Endothelial cell (in vitro differentiated cells): ENCODE results near the gene TMEM43. TPM values are rescaled to one million over a fixed set of nuclear protein-coding genes. Genes with fewer than 3 reads are reported as not detected.

Source experiments
- DNase-seq: peaks from one replicate; pipeline ENCODE4 v3.0.0; 2021; ENCODE audit warnings: low spot score
- H3K27ac Mint-ChIP-seq: one replicate; pipeline ENCODE4 v1.8.0; 2021; ENCODE audit warnings: mixed read lengths, inconsistent platforms; ENCODE audit not compliant: unreplicated experiment
- H3K27me3 Mint-ChIP-seq: one replicate; pipeline ENCODE4 v1.8.0; 2021; ENCODE audit warnings: mild to moderate bottlenecking, moderate library complexity, mixed read lengths, inconsistent platforms; ENCODE audit not compliant: unreplicated experiment
- H3K36me3 Mint-ChIP-seq: one replicate; pipeline ENCODE4 v1.8.0; 2021; ENCODE audit warnings: mild to moderate bottlenecking, low read depth, mixed read lengths, inconsistent platforms; ENCODE audit not compliant: unreplicated experiment
- H3K4me1 Mint-ChIP-seq: one replicate; pipeline ENCODE4 v1.8.0; 2021; ENCODE audit warnings: mild to moderate bottlenecking, mixed read lengths, inconsistent platforms; ENCODE audit not compliant: unreplicated experiment
- H3K4me3 Mint-ChIP-seq: one replicate; pipeline ENCODE4 v1.8.0; 2021; ENCODE audit warnings: mild to moderate bottlenecking, mixed read lengths, inconsistent platforms; ENCODE audit not compliant: unreplicated experiment
- H3K9me3 Mint-ChIP-seq: one replicate; pipeline ENCODE4 v1.8.0; 2021; ENCODE audit warnings: mixed read lengths, inconsistent platforms; ENCODE audit not compliant: unreplicated experiment
- CTCF ChIP-seq: fragments of 200-600 bp; sonication (generic); IDR thresholded peaks from one replicate; pipeline ENCODE4 v1.5.0; 2021; ENCODE audit warnings: antibody characterized with exemption; ENCODE audit not compliant: unreplicated experiment
- total RNA-seq: library from RNA; stranded (reverse); fragmentation: NEBNext Ultra II Directional; extraction: Animal tissue kit (Norgen Biotek cat#: 25700); gene quantifications from one replicate; pipeline ENCODE4 v1.2.1, GENCODE V29; 2021; ENCODE audit not compliant: unreplicated experiment

The TMEM43 gene
- total RNA-seq, 1 donor from 2014 or later: 31.9 TPM

DNA sequence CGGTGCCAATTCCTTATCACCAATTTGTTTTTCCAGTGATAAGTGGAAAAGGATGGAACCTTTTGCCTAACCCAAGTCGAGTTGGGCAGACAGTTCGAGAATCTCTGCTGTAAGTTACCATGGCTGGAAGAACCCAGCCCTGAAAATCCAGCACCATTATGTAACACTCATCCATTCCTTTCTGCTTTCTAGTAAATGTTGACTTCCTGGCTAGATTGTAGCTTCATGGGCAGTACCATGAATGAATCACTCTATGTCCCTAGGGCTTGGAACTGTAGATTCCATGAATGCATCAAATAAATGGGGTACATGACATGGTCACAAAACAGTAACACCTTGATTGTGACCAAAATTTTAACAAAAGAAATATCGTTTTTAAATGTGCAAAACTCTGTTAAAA, 14.2 kb upstream of the TMEM43 start:
- Mint-ChIP-seq H3K36me3 (peaks cover 6% of the 10 kb centered on the region), H3K27me3 (peaks cover 2% of the 10 kb centered on the region), H3K4me3 (no peak overlapping the region), H3K27ac (no peak overlapping the region), H3K9me3 (no peaks in the 10 kb centered on the region), H3K4me1 (no peaks in the 10 kb centered on the region)
- TF ChIP-seq CTCF: no peak
- DNase-seq: no peak

GRCh38 chr3:14113965-14114635, 10.8 kb upstream of the TMEM43 start:
- Mint-ChIP-seq H3K9me3 (no peaks in the 10 kb centered on the region), H3K27me3 (peaks cover 2% of the 10 kb centered on the region), H3K4me1 (peaks cover 3% of the 10 kb centered on the region), H3K27ac (no peak overlapping the region), H3K4me3 (no peak overlapping the region), H3K36me3 (peaks cover 6% of the 10 kb centered on the region)
- DNase-seq: no peak
- no peak for TF ChIP-seq CTCF

DNA sequence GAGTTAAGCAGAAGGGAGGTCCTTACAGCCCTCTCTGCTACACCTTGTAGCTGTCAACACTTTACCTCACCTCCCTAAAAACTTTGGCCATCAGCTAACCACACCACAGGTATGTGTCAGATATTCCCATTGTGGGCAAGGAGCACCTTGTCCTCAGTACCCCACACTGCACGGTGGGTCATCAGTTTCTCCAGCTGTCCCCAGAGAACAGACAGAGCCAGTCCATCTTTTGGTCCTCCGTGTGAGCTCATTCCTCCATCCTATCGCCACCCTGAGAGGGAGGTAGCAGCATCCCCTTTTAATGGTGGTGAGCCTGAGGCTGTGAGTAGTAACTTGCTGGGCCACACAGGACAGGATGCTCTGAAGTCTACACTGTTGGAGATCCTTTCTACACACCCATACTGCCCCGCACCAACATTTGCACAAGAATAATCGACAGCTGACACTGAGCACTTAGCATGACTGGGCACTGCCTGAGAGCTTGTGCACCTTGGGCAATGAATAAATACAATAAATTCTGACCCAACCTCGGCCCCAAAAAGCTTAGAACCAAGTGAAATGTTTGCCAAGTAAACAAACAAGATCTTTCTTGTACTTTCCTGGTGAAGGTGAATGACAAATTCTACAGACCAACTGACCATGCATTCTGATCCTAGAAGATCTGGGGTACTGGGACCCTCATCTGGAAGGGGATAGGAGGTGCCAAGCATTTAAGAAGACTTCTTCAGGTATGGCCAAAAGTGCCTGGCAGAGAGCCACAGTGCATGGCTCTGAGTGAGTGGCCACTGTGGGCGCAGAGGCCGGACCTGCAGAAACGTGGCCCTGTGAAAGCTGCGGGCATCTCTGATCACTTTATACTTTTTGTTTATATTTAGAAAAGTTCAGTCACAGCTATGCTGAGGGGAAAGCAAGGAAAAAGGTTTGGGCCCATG, 7.1 kb upstream of the TMEM43 start:
- H3K27me3 Mint-ChIP-seq: peaks cover 8% of the 10 kb centered on the region
- no peak for DNase-seq
- H3K4me3 Mint-ChIP-seq: no peak overlapping the region
- TF ChIP-seq CTCF: no peak
- H3K9me3 Mint-ChIP-seq: no peaks in the 10 kb centered on the region
- peaks cover 22% of the 10 kb centered on the region for H3K4me1 Mint-ChIP-seq
- no peak overlapping the region for H3K27ac Mint-ChIP-seq
- H3K36me3 Mint-ChIP-seq: peaks cover 26% of the 10 kb centered on the region

DNA sequence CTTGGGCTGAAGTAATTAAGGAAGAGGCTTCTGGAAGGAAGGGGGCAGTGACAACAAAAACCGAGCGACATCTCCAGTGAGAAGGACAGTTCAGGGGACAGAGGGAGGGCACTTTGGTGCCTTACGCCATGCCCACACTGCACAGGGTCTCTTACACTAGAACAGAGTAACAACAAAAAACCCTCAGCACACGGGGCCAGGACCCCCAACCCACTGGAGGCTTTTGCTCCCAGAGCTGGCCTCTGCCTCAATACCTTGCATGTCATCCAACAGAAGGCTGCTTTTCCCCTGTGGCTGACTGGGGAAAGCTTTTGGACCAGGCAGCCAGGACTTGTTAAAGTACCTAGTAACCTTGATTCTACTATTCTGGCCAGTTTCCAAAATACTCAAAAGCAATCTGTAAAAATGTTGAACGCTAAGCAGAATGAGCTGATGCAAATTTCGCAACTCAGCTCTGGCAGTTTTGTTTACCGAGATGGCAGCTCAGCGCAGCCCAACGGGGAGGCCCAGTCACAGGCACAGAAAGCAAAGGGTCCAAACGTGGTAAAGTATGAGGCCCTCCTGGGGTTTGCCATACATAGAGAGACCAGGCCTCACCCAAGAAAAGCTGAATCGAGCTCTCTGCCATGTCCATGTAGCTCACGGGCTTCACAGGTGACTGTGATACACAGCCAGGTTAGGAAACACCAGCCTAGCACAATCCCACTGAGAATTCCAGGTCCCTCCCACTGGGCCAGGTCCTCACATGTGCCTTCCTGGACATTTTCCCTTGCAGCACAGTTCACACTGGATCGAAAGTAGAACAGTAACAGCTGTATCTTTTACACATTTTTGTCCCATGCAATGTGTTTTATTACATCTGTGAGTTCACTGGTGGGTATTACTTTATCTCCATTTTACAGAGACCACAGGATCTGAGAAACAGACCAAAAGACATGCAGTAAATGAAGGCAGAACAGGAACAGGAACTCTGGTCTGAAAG, 6.2 kb upstream of the TMEM43 start:
- no peak for DNase-seq
- Mint-ChIP-seq H3K9me3 (no peaks in the 10 kb centered on the region), H3K27ac (no peak overlapping the region), H3K4me3 (no peak overlapping the region), H3K36me3 (peaks cover 27% of the 10 kb centered on the region), H3K4me1 (peaks cover 27% of the 10 kb centered on the region), H3K27me3 (peaks cover 9% of the 10 kb centered on the region)
- no peak for TF ChIP-seq CTCF
